Measurements from ENCODE around the gene LSM10. TPM values are rescaled to one million over a fixed set of nuclear protein-coding genes. Genes with fewer than 3 reads are reported as not detected.

Gene LSM10
- total RNA-seq, 2 donors from 2014 or later, result 37.5 to 45.6 TPM

GRCh38 chr1:36400514-36400824 is 2.8 kb upstream of the LSM10 start:
- Histone ChIP-seq H3K9ac (ENCODE audit: extremely low read depth, low read length, poor library complexity, severe bottlenecking) (no peak overlapping the region), H3K4me3 (ENCODE audit: low read length) (no peak overlapping the region), H3K36me3 (ENCODE audit: control insufficient read depth, insufficient read depth, low read length) (no peaks in the 10 kb centered on the region), H3K27me3 (ENCODE audit: control insufficient read depth, insufficient read depth, low read length, poor library complexity, severe bottlenecking) (no peaks in the 10 kb centered on the region), H3K4me1 (ENCODE audit: control insufficient read depth, insufficient read depth, low read length) (no peaks in the 10 kb centered on the region), H3K9me3 (ENCODE audit: control insufficient read depth, low read length) (no peaks in the 10 kb centered on the region), H3K27ac (ENCODE audit: low read depth, low read length) (no peak overlapping the region)
- TF ChIP-seq CTCF (conservative IDR thresholded peaks at IDR 0.05), result no peak
- Mint-ChIP-seq H3K27ac (peak overlapping the region; percentile 97), H3K9me3 (no peaks in the 10 kb centered on the region), H3K4me3 (peak overlapping the region; percentile 79), H3K4me1 (peaks cover 12% of the 10 kb centered on the region), H3K27me3 (ENCODE audit: insufficient read depth) (no peaks in the 10 kb centered on the region), H3K36me3 (ENCODE audit: low read depth) (peaks cover 3% of the 10 kb centered on the region)
- 92 to 100% methylated on average over 5 to 10 of the region's 10 CpGs for WGBS, 2 experiments (ENCODE audit: insufficient coverage in 1 of 2, insufficient read length in 1 of 2)
- DNase-seq, result no peak

- no peaks in the 10 kb centered on the region for H3K27me3 ChIP-seq (ENCODE audit: control insufficient read depth, insufficient read depth, low read length, poor library complexity, severe bottlenecking)
- DNase-seq, result no peak
- H3K27ac ChIP-seq (ENCODE audit: low read depth, low read length), result no peak overlapping the region
- Mint-ChIP-seq H3K27ac (peak overlapping the region; percentile 94), H3K4me1 (peaks cover 12% of the 10 kb centered on the region), H3K36me3 (ENCODE audit: low read depth) (peaks cover 6% of the 10 kb centered on the region), H3K4me3 (peak overlapping the region; percentile 83), H3K27me3 (ENCODE audit: insufficient read depth) (no peaks in the 10 kb centered on the region), H3K9me3 (no peaks in the 10 kb centered on the region)
- H3K4me1 ChIP-seq (ENCODE audit: control insufficient read depth, insufficient read depth, low read length), result no peaks in the 10 kb centered on the region
- no peaks in the 10 kb centered on the region for H3K9me3 ChIP-seq (ENCODE audit: control insufficient read depth, low read length)
- 95 to 96% methylated on average over 7 of the region's 7 CpGs for WGBS, 2 experiments (ENCODE audit: insufficient coverage in 1 of 2, insufficient read length in 1 of 2)
- peaks cover 9% of the 10 kb centered on the region for H3K36me3 ChIP-seq (ENCODE audit: control insufficient read depth, insufficient read depth, low read length)
- peak overlapping the region; percentile 100 for H3K4me3 ChIP-seq (ENCODE audit: low read length)
- no peak for TF ChIP-seq CTCF (conservative IDR thresholded peaks at IDR 0.05)
- no peak overlapping the region for H3K9ac ChIP-seq (ENCODE audit: extremely low read depth, low read length, poor library complexity, severe bottlenecking)
Measured at GRCh38 chr1:36398370-36398977, 766 bp upstream of the LSM10 start.

- peak overlapping the region; percentile 50 for H3K27ac ChIP-seq (ENCODE audit: low read depth, low read length)
- H3K9me3 ChIP-seq (ENCODE audit: control insufficient read depth, low read length), result no peaks in the 10 kb centered on the region
- DNase-seq, result no peak
- TF ChIP-seq CTCF (conservative IDR thresholded peaks at IDR 0.05), result no peak
- H3K4me1 ChIP-seq (ENCODE audit: control insufficient read depth, insufficient read depth, low read length), result no peaks in the 10 kb centered on the region
- Mint-ChIP-seq H3K27ac (peak overlapping the region; percentile 94), H3K4me3 (peak overlapping the region; percentile 83), H3K36me3 (ENCODE audit: low read depth) (peaks cover 18% of the 10 kb centered on the region), H3K27me3 (ENCODE audit: insufficient read depth) (no peaks in the 10 kb centered on the region), H3K9me3 (no peaks in the 10 kb centered on the region), H3K4me1 (peaks cover 14% of the 10 kb centered on the region)
- peak overlapping the region; percentile 94 for H3K9ac ChIP-seq (ENCODE audit: extremely low read depth, low read length, poor library complexity, severe bottlenecking)
- H3K4me3 ChIP-seq (ENCODE audit: low read length), result peak overlapping the region; percentile 100
- H3K36me3 ChIP-seq (ENCODE audit: control insufficient read depth, insufficient read depth, low read length), result peaks cover 21% of the 10 kb centered on the region
- WGBS, 2 experiments (ENCODE audit: insufficient coverage in 1 of 2, insufficient read length in 1 of 2), result 12 to 42% methylated on average over 3 to 5 of the region's 5 CpGs
- no peaks in the 10 kb centered on the region for H3K27me3 ChIP-seq (ENCODE audit: control insufficient read depth, insufficient read depth, low read length, poor library complexity, severe bottlenecking)
Measured at GRCh38 chr1:36397083-36397377, 678 bp downstream of the LSM10 start.

Data from endodermal cell (in vitro differentiated cells).